Fibroblast of lung (primary cell): ENCODE measurements around the gene C5orf63.

Experiments used
- CTCF ChIP-seq, 2 donors: IDR thresholded peaks in 1 of 2; conservative IDR thresholded peaks in 1 of 2; 1 replicate in 1 of 2; 2 replicates in 1 of 2; pipeline ENCODE4 v1.5.1; 2011 to 2012; ENCODE audit warnings: low read length in 2 of 2, control low read depth in 1 of 2, inconsistent platforms in 1 of 2, low read depth in 1 of 2, mild to moderate bottlenecking in 1 of 2
- EZH2 ChIP-seq: IDR thresholded peaks from 2 replicates; pipeline ENCODE4 v1.5.1; 2012; ENCODE audit warnings: low read length, control low read depth, mild to moderate bottlenecking; ENCODE audit errors: missing control alignments

DNA sequence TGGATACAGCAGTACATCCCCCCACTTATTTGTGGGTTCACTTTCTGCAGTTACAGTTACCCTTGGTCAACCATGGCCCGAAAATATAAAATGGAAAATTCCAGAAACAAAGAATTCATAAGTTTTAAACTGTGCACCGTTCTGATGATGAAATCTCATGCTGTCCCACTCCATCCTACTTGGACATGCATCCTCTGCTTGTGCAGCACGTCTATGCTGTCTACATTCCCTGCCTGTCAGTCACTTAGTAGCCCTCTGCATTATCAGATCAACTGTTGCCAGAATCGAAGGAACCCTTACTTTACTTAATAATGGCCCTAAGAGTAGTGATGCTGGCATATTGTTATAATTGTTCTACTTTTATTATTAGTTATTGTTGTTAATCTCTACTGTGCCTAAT lies 57.6 kb downstream of the C5orf63 start:
- TF ChIP-seq CTCF (conservative IDR thresholded peaks at IDR 0.05 in 1 of 2, IDR thresholded peaks at IDR 0.05 in 1 of 2; ENCODE audit: low read depth in 1 of 2, low read length in 2 of 2): no peak
- no peak for TF ChIP-seq EZH2
